K562 (cell line): ENCODE data around the gene TXNRD1.

Source experiments
- CTCF ChIP-seq, 3 experiments: IDR thresholded peaks in 2 of 3; conservative IDR thresholded peaks in 1 of 3; 2 replicates each; pipeline ENCODE4 v1.5.1; 2011 to 2012; ENCODE audit warnings: low read length in 3 of 3, mild to moderate bottlenecking in 3 of 3, control low read depth in 2 of 3, improper control_type of control experiment in 1 of 3, inconsistent platforms in 1 of 3, low read depth in 1 of 3, mixed read lengths in 1 of 3, moderate library complexity in 1 of 3; ENCODE audit not compliant: insufficient read depth in 2 of 3
- HMGXB4 ChIP-seq: sonication (generic); formaldehyde crosslinking; IDR thresholded peaks from 2 replicates; pipeline ENCODE4 v1.8.1; 2023; ENCODE audit warnings: mild to moderate bottlenecking, missing genetic modification reagents
- KAT2B ChIP-seq: IDR thresholded peaks from one replicate; pipeline ENCODE4 v1.6.1; 2012; ENCODE audit warnings: low read depth, mild to moderate bottlenecking, control low read depth, inconsistent platforms, low read length, moderate library complexity
- KDM1A ChIP-seq, 2 experiments: fragments of 450-650 bp; IDR thresholded peaks; 2 replicates each; pipeline ENCODE4 v1.6.1; 2016; ENCODE audit warnings: mild to moderate bottlenecking in 2 of 2
- MEF2A ChIP-seq: IDR thresholded peaks from 2 replicates; pipeline ENCODE4 v1.6.1; 2011; ENCODE audit warnings: low read depth, mild to moderate bottlenecking, low read length, moderate library complexity; ENCODE audit not compliant: control insufficient read depth
- MLLT1 ChIP-seq, 2 experiments: fragments of 450-650 bp; IDR thresholded peaks; 2 replicates each; pipeline ENCODE4 v1.6.1; 2016
- NFRKB ChIP-seq: fragments of 450-650 bp; IDR thresholded peaks from 2 replicates; pipeline ENCODE4 v1.6.1; 2016; ENCODE audit warnings: low read depth
- ZNF3 ChIP-seq: fragments of 250-450 bp; sonication (Bioruptor Pico); IDR thresholded peaks from 2 replicates; pipeline ENCODE4 v1.5.0; 2021; ENCODE audit warnings: mild to moderate bottlenecking, moderate library complexity
- ZNF398 ChIP-seq: fragments of 250-450 bp; sonication (Bioruptor Pico); IDR thresholded peaks from 2 replicates; pipeline ENCODE4 v1.8.0; 2021; ENCODE audit warnings: moderate library complexity, mild to moderate bottlenecking, inconsistent platforms

- no peak for TF ChIP-seq HMGXB4 (CRISPR knock-in tag)
- no peak for TF ChIP-seq ZNF398 (CRISPR knock-in tag)
- TF ChIP-seq ZNF3 (CRISPR knock-in tag) = no peak
- TF ChIP-seq MLLT1 (IDR thresholded peaks at IDR 0.05) = no peak
- no peak for TF ChIP-seq KDM1A (IDR thresholded peaks at IDR 0.05)
- TF ChIP-seq MEF2A = no peak
- TF ChIP-seq NFRKB = no peak
- no peak for TF ChIP-seq KAT2B
- TF ChIP-seq CTCF (IDR thresholded peaks at IDR 0.05 in 2 of 3, conservative IDR thresholded peaks at IDR 0.05 in 1 of 3; ENCODE audit: insufficient read depth in 2 of 3, low read depth in 1 of 3, low read length in 3 of 3) = no peak
Observed at GRCh38 chr12:104276273-104277131, 60.9 kb downstream of the TXNRD1 start.
